HG03571 (cell line): ENCODE measurements around the gene CCDC73.
"Not testable (repeated sequence)": the region's sequence is repeated elsewhere in the genome, so short reads cannot be mapped to it uniquely, and the experiment has no call there.

Experiments used
- ATAC-seq: cut with Tn5 transposase; IDR thresholded peaks from one replicate; pipeline ENCODE4 v1.9.1; 2021; ENCODE audit not compliant: unreplicated experiment

Gene CCDC73

DNA sequence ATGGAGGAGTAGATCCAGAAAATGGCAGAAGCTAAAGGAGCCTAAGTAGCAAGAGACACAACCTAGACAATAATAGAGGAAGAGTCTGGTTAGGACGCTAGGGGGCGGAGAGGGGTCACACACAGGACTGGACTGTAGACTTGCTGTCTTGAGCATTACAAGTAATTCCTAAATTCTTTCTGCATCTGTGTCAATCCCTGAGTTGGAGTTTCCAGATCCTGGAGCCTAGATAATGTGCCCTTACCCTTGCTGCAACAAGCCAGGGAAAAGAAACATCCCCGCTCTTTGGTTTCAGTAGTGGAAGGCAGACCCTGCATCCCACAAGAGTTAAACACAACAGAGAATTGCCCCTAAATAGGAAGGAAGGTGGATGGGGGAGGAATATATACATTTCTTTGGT is 14.9 kb upstream of the CCDC73 start:
- peak; percentile 93 for ATAC-seq

DNA sequence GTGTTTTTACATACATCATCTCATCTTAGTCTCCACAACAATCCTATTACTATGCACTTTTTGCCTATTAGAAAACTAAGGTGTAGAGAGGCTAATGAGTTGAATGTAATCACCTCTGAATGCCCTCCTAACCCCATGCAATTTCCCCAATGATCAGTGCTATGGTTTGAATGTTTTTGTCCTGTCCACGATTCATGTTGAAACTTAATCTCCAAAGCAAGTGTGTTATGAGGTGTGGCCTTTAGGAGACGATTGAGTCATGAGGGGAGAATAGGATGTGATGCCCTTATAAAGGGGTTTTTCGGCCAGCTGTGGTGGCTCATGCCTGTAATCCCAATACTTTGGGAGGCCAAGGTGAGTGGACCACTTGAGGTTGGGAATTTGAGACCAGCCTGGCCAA is 2.0 kb upstream of the CCDC73 start:
- ATAC-seq = no peak

DNA sequence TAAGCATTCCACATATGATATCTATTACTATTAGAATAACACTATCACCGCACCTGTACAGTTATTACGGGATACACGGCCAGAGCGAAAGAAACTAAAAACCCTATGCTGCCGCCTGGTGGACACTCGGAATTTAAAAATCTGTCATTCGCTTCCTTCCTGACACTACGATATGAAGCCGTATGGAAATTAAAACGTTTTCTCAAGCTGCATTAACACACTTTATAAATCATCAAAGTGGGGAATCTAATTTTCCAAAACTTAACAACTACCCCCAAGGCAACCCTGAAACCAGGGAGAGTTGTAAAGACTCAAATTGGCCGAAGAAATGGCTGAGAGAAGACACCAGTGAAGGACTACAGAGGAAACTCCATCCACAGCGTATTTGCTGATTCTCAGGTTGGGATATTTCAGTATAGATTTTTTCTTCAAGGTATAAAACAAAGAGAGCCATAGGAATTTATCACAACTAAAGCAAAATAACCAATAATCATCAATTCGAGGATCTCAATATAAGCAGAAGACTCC is 1.4 kb downstream of the CCDC73 start:
- peak; percentile 64 for ATAC-seq

DNA sequence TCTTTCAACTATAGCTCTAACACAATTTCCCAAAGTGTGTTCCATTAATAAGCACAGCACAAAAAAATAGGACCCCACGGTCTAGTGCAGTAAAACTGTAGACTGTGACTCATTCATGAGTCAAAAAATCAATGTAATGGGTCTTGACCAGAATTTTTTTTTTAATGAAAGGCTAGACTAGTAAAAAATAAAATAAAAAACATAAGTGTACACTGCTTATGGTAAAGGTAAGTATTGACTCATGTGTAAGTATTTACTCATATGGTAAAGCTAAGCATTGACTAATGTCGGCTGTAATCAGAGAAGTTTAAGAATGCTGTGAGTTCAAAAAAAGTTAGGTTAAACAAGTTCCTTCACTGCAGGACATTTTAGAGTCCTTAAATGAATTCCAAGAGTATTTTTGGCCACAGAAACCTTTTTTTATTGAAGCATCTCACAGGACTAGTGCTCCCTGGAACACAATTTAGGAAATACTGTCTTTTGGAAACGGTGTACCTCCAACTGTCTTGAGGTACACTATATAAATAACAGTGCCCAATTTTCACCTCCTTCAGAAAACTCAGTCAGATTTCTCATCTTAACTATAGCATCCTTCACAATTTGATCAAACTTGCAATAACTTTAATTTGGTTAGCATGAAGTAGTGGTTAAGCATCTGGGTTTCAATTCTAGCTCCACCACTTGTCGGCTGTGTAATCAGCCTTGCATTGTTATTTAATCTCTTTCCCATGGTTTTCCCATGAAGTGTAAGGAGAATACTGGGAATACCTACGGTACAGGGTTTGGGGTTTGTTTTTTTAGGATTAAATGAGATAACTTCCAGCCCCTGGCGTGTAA is 2.1 kb downstream of the CCDC73 start:
- ATAC-seq = peak; percentile 24

DNA sequence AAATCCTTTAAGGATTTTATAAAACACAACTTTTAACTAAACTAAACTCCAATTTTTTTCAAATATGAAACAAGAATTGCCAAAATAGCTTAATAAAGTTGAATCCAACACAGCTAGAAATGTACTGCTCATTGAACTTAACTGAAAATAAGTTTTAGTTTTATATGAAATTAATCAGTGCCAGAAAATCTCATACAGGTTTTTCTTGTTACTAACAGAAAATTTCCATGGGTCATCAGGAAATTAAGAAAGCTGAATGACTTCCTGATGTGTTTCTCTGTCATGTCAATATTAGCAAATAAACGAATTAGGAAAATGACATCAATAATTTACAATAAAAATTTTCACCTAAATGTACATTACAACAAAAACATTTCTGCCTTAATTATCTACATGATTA is 3.5 kb downstream of the CCDC73 start:
- ATAC-seq = no peak

DNA sequence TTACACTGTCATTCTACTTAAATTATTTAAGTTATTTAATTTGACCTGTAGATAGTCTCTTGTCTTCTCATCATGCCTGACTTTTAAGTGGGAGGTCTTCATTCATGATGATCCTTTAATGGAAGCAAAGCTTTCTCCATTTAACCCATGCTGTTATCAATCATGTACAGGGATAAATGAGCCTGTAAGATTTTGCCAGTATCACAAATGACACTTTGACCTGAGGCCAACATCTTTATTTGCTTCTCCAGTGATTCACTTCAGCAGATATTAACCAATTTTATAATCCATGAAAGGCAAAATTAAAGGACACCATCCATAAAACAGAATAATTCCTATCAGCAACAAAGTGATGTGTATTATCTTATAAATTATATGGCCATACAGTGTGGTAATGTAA is 7.7 kb downstream of the CCDC73 start:
- no peak for ATAC-seq

DNA sequence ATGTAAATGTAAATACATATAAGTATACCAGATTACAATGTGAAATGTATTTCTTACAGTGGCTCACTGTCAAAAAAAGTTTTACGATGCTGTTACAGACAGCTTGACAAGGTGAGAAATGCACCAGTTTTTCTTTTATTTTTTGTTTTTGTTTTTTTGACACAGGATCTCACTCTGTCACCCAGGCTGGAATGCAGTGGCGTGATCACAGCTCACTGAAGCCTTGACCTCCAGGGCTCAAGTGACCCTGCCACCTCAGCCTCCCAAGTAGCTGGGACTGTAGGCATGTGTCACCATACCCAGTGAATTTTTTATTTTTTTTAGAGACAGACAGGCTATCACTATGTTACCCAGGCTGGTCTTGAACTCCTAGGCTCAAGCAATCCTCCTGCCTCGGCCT is 9.2 kb downstream of the CCDC73 start:
- no peak for ATAC-seq

DNA sequence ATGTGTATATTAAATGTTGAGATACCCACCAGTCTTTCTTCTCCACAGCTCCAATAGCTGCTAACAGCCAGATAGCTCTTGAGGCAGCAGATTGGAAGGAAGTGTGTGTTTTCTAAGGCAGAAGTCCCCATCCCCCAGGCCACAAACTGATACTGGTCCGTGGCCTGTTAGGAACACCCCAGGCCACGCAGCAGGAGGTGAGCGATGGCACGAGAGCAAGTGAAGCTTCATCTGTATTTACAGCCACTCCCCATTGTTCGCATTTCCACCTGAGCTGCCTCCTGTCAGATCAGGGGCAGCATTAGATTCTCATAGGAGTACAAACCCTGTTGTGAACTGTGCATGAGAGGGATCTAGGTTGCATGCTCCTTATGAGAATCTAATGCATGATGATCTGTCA is 12.7 kb downstream of the CCDC73 start:
- ATAC-seq = no peak

DNA sequence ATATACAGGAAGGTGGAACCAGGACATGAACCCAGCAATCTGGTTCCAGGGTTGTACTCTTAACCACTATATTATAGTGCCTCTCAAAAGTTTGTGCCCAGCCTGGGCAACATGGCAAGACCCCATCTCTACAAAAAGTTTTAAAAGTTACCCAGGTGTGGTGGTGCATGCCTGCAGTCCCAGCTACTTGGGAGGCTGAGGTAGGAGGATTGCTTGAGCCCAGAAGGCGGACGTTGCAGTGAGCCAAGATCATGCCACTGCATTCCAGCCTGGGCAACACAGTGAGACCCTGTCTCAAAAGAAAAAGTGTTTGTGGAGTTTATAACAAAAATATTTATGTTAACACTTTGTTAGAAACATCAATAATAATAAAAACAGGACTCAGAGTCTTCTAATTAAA is 13.6 kb downstream of the CCDC73 start:
- not testable (repeated sequence) for ATAC-seq

DNA sequence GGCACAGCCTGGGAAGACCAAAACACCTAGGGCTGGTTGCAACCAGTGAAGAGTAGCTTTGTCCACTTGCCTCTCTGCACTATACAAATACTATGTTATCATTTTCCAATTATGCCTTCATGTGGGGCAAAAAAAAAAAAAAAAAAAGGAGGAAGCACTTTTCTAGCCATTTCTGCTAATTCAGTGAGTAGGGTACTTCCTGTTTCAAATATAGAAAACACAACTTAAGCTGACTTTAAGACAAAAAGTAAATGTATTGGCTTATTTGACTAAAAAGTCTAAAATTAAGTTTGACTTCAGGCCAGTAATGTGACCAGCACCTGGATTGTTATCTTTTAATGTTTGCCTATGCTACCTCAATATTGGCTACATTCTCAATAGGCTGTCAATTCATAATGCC is 15.3 kb downstream of the CCDC73 start:
- no peak for ATAC-seq

DNA sequence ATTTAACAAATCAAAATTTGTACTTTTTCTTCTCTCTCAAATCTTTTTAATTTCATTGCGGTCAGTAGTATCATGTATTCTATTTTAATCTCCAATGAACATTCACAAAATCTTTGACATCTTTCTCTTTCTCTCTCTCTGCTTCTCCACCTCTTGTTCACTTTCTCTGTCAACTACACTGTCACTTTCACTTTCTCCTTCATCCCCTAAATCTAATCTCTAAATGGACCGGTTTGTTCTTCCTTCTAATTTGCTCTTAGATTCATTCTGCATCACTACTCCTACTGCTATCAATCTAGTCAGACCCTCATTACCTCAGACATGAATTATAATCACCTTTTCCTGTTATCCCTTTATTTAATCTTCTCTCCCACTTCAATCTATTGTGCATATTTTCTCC is 18.6 kb downstream of the CCDC73 start:
- peak; percentile 62 for ATAC-seq

DNA sequence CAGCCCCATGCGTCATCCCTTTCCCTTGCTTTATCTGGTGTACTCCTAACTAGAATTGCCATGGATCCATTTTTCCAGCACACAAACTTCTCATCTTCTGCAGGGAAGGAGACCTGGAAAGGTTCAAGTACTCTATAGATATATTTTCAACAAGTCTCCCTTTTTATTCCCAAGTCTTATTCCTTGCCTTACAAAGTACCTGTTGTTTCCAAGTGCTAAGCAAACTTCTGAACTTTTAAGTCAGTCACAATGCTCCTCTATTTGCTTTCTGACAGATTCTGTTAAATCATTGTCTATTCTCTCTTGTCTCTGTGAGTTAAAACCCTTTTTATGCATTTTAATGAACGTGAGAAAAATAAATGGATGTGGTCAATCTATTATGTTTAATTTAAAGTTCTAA is 20.4 kb downstream of the CCDC73 start:
- no peak for ATAC-seq

DNA sequence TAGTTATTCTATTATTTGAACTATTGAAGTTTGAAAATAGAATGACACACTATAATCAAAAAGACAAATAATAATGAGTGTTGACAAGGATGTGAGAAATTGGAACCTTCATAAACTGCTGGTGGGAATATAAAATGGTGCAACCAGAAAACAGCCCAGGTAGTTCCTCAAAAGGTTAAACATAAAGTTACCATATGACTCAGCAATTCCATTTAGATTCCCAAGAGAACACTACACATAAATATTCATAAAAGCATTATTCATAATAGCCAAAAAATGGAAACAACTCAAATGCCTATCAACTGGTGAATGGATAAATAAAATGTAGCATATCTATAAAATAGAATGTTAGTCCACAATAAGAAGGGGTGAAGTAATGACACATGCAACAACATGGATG is 21.7 kb downstream of the CCDC73 start:
- no peak for ATAC-seq

DNA sequence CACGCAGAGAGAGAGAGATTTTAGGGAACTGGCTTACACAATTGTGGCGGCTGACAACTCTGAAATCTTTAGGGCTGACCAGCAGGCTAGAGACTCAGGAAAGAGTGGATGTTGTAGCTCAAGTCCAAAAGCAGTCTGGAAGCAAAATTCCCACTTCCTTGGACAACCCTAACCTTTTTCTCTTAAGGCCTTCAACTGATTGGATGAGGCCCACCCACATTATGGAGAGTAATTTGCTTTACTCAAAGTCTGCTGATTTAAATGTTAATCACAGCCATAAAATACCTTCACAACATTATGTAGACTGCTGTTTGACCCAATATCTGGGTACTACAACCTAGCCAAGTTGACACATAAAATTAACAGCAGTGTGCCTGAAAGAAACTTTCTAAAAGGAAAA is 32.7 kb downstream of the CCDC73 start:
- not testable (repeated sequence) for ATAC-seq

DNA sequence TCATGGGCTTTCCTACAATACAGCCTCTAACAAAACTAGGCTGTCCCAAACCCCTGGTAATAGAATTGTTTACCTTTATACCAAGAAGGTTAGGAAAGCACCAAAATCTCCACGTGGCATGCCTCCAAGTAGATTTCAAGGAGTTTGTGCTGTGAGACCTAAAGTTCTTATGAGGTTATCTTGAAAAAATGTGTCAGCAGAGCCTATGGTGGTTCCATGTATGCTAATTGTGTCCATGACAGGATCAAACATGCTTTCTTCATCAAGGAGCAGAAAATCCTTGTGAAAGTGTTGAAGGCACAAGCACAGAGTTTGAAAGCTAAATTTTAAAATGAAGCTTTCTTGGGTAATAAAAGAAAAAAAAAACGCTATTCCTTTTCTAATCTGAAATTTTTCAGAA is 36.2 kb downstream of the CCDC73 start:
- ATAC-seq = no peak

DNA sequence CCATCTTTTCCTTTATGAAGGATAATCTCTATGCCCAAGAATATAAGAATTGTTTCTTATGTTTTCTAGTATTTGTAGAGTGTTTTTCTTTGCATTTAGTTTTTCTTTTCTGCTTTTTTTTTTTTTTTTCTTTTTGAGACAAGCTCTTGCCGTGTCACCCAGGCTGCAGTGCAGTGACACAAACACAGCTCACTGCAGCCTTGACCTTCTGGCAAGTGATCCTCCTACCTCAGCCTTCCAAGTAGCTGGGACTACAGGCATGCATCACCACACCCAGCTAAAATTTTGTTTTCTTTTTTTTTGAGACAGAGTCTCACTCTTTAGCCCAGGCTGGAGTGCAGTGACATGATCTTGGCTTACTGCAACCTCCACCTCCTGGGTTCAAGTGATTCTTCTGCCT is 41.3 kb downstream of the CCDC73 start:
- ATAC-seq = not testable (repeated sequence)

DNA sequence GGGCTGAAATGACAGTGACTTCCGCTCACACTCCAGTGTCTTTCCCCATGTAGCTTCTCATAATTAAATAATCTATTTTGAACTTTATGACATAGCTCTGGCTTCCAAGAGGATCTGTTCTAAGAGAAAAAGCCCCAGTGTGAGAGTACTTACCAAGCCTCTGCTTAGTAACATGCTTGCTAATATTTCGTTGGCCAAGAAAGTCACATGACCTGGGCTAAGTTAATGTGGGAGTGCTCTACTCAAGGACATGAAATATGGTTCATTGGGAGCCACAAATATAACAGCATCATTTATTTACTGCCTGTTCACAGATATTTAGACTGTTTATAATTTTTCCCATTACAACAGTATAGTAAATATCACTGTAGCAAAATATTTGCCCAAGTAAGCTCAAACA is 42.5 kb downstream of the CCDC73 start:
- no peak for ATAC-seq

DNA sequence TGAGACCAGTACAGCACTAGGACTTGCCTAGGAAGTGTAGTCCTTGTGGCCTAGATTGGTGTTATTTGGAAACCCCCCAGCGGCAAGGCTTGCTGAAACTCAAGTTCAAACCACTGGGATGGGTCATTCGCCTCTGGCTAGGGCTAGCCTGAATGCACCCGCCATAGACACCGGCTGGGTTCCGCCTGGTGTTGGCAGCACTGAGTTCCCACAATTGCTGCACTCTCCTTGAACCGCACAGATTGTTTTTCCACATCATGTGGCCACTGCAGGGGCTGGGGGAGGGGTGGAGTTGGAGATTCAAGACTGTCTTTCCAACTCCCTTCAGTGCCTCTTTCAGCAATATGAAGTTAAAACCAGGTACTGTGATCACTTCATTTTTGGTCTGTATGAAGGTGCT is 43.1 kb downstream of the CCDC73 start:
- no peak for ATAC-seq

DNA sequence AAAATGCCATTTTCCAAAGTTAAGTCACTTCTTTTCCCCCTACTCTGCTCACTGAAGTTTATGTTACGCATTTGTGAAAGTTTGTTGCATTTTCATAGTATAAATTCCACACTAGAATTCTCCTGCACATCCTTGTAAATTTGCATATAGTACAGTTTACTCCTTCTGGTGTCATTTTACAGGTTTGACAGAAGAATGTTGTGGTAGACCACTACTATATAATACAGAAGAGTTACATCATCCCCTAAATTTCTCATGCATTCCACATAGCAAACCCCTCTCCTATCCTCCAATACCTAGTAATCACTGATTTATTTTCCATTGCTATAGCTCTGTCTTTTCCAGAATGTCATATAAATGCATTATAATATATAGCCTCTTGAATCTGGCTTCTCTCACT is 64.5 kb downstream of the CCDC73 start:
- no peak for ATAC-seq

DNA sequence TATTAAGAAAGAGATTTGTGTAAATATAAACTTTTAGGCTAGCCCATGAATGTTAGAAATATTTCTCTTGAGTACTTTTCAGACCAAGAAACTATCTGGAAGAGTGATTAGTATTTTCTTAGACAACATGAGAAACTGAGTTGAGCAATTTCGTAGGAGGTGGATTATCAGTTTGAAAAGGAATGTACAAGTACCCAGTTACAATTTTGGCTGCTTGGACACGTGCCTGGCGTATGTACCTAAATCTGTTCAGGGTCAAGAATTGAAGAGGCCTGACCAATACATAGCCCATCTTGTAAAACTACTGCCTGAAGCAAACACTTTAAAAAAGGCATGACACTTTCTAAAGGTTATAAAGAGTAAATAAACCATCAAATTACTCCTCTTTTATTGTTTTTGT is 71.1 kb downstream of the CCDC73 start:
- ATAC-seq = no peak

DNA sequence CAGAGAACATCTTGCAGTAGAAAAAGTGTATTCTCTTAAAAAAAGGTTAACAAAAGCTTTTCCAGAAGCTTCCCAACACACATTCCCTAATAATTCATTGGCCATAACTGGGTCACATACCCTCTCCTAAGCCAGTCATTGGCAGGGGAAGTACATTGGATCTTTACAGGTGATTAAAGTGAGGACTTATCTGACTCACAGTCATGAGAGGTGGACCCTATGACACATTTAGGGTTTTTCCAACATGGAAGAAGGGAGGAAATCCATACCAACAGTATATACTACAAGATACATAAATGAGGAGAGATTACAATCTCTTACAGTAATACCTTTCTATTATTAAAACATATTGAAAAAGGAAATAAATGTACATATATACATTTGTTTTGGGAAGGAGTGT is 72.2 kb downstream of the CCDC73 start:
- no peak for ATAC-seq

DNA sequence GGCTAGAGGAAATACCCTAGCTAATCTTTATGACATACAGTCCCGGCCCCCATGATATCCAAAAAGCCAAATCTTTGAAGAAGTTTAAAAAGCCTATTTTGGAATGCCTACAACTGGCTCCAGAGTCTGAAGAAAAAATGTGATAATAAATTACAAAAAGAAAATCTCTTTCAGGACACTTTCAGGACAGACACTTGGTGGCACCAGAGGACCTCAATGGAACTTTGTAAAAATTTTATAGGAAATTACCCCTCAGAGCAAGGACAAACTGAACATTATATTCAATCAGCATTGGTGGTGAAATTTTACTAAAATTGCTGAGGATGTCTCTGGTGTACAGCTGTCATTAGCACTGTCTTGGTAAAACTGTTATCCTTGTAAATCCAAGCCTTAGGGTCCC is 81.0 kb downstream of the CCDC73 start:
- ATAC-seq = no peak

DNA sequence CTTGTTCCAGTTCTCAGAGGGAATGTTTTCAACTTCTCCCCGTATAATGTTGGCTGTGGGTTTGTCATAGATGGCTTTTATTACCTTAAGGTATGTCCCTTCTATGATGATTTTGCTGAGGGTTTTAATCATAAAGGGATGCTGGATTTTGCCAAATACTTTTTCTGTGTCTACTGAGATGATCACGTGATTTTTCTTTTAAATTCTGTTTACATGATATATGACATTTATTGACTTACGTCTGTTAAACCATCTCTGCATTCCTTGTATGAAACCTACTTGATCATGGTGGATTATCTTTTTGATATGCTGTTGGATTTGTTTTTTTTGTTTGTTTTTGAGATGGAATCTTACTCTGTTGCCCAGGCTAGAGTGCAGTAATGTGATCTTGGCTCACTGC is 85.5 kb downstream of the CCDC73 start:
- not testable (repeated sequence) for ATAC-seq
